A673 (cell line): ENCODE results near the gene RPN1.

Experiments used
- CTCF ChIP-seq: fragments of 300-800, 200-600 bp; sonication (generic); conservative IDR thresholded peaks from 2 replicates; pipeline ENCODE4 v1.5.1; 2017; ENCODE audit warnings: low read depth, mild to moderate bottlenecking, antibody characterized with exemption, low read length, moderate library complexity, mixed read lengths
- EZH2 ChIP-seq: fragments of 200-600 bp; sonication (generic); IDR thresholded peaks from 2 replicates; pipeline ENCODE4 v1.6.1; 2017; ENCODE audit warnings: borderline replicate concordance, low read depth, mild to moderate bottlenecking, mixed read lengths, antibody characterized with exemption, low read length; ENCODE audit not compliant: poor library complexity, severe bottlenecking

DNA sequence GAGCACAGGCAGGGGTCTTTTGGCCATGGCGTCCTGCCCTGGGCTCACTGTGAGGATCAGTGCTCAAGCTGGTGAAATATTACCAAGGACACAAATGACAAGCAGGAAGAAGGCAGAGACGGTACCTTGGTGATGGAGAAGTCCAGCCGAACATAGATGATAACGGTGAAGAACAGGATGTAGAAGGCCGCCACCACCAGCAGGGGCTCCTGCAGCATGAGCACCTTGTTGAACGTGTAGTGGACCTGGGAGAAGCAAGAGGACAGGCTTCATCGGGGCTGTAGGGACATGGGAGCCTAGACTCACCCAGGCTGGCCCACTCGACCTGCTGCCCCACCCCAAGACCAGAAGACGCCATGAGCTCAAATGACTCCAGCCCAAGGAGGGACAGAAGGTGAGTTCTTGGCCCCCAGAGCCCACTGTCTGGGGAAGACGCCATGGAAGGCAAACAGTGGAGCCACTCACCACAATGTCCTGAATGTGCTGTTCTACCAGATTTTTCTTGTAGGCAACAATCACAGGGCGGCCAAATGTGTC lies 25.1 kb downstream of the RPN1 start:
- TF ChIP-seq EZH2 (no peak), CTCF (no peak)
